ENCODE results near the gene HDAC4. TPM values are rescaled to one million over a fixed set of nuclear protein-coding genes. Genes with fewer than 3 reads are reported as not detected.

Gene HDAC4
- total RNA-seq, 4 donors from 2014 or later, result 30.2 to 103 (median 51.7) TPM

GRCh38 chr2:239065962-239066361, 334.9 kb downstream of the HDAC4 start:
- ATAC-seq (ENCODE audit: low FRiP score) (no peak), DNase-seq (ENCODE audit: low spot score) (no peak)
- no peak for TF ChIP-seq CTCF (IDR thresholded peaks at IDR 0.05)

GRCh38 chr2:239065537-239065936, 335.3 kb downstream of the HDAC4 start:
- no peak for TF ChIP-seq CTCF (IDR thresholded peaks at IDR 0.05)
- ATAC-seq (ENCODE audit: low FRiP score), result no peak
- DNase-seq (ENCODE audit: low spot score), result no peak

- TF ChIP-seq CTCF (IDR thresholded peaks at IDR 0.05), result no peak
- no peak for DNase-seq (ENCODE audit: low spot score)
- no peak for ATAC-seq (ENCODE audit: low FRiP score)
Observed at GRCh38 chr2:239064891-239065290, 335.9 kb downstream of the HDAC4 start.

- DNase-seq (ENCODE audit: low spot score) (no peak), ATAC-seq (ENCODE audit: low FRiP score) (no peak)
- TF ChIP-seq CTCF (IDR thresholded peaks at IDR 0.05), result no peak
Observed at GRCh38 chr2:239064253-239064652, 336.6 kb downstream of the HDAC4 start.

- TF ChIP-seq CTCF (IDR thresholded peaks at IDR 0.05), result no peak
- no peak for ATAC-seq (ENCODE audit: low FRiP score)
- no peak for DNase-seq (ENCODE audit: low spot score)
Observed at GRCh38 chr2:239062743-239063142, 338.1 kb downstream of the HDAC4 start.

- DNase-seq (ENCODE audit: low spot score) (no peak), ATAC-seq (ENCODE audit: low FRiP score) (no peak)
- no peak for TF ChIP-seq CTCF (IDR thresholded peaks at IDR 0.05)
Observed at GRCh38 chr2:239061824-239062570, 338.8 kb downstream of the HDAC4 start.

- no peak for ATAC-seq (ENCODE audit: low FRiP score)
- no peak for DNase-seq (ENCODE audit: low spot score)
- no peak for TF ChIP-seq CTCF (IDR thresholded peaks at IDR 0.05)
Observed at GRCh38 chr2:239061121-239061666, 339.6 kb downstream of the HDAC4 start.
